ENCODE measurements around the gene HMGCL.
"Not testable (repeated sequence)": the region's sequence is repeated elsewhere in the genome, so short reads cannot be mapped to it uniquely, and the experiment has no call there.

HMGCL gene

GRCh38 chr1:23797478-23798448, 27.5 kb downstream of the HMGCL start:
- no peak for DNase-seq

- no peak for DNase-seq
Measured at GRCh38 chr1:23796466-23797271, 28.6 kb downstream of the HMGCL start.

GRCh38 chr1:23795676-23796465, 29.4 kb downstream of the HMGCL start:
- no peak for DNase-seq

- DNase-seq, result not testable (repeated sequence)
Measured at GRCh38 chr1:23794732-23795182, 30.5 kb downstream of the HMGCL start.

GRCh38 chr1:23793861-23794731, 31.1 kb downstream of the HMGCL start:
- no peak for DNase-seq

- DNase-seq, result no peak
Measured at GRCh38 chr1:23793018-23793781, 32.0 kb downstream of the HMGCL start.

- DNase-seq, result no peak
Measured at GRCh38 chr1:23792151-23792945, 32.9 kb downstream of the HMGCL start.

- DNase-seq, result no peak
Measured at GRCh38 chr1:23791516-23792047, 33.6 kb downstream of the HMGCL start.

- DNase-seq, result peak; percentile 70 to 78
Measured at GRCh38 chr1:23790696-23791515, 34.3 kb downstream of the HMGCL start, which contains the start of gene LYPLA2. Gene LYPLA2 (plus strand): TSS chr1:23791145. CDS start chr1:23792683, 1,538 bp downstream.

- DNase-seq, result no peak
Measured at GRCh38 chr1:23788695-23789094, 36.5 kb downstream of the HMGCL start.

- no peak for DNase-seq
Measured at GRCh38 chr1:23787701-23788100, 37.5 kb downstream of the HMGCL start.

GRCh38 chr1:23784846-23785245, 40.4 kb downstream of the HMGCL start:
- DNase-seq, result no peak

GRCh38 chr1:23783141-23783540, 42.1 kb downstream of the HMGCL start:
- DNase-seq, result not testable (repeated sequence)

GRCh38 chr1:23779826-23780371, 45.3 kb downstream of the HMGCL start:
- DNase-seq, result no peak

GRCh38 chr1:23777979-23778814, 47.0 kb downstream of the HMGCL start, which contains the start of gene PITHD1:
Gene PITHD1 (plus strand): TSS chr1:23778418. CDS start chr1:23778516, 98 bp downstream.
- peak; percentile 66 to 84 for DNase-seq

- no peak for DNase-seq
Measured at GRCh38 chr1:23776217-23776616, 49.0 kb downstream of the HMGCL start.

- DNase-seq, result no peak
Measured at GRCh38 chr1:23774174-23774880, 50.9 kb downstream of the HMGCL start.

All from NCI-H524 (cell line).